ENCODE measurements around the gene SHISA9. TPM values are rescaled to one million over a fixed set of nuclear protein-coding genes. Genes with fewer than 3 reads are reported as not detected.
"Not testable (repeated sequence)": the region's sequence is repeated elsewhere in the genome, so short reads cannot be mapped to it uniquely, and the experiment has no call there.

Gene SHISA9
- not detected in 2 replicates for total RNA-seq (2014; rRNA removed; shearing (Covaris generic); ENCODE audit: low replicate concordance)

DNA sequence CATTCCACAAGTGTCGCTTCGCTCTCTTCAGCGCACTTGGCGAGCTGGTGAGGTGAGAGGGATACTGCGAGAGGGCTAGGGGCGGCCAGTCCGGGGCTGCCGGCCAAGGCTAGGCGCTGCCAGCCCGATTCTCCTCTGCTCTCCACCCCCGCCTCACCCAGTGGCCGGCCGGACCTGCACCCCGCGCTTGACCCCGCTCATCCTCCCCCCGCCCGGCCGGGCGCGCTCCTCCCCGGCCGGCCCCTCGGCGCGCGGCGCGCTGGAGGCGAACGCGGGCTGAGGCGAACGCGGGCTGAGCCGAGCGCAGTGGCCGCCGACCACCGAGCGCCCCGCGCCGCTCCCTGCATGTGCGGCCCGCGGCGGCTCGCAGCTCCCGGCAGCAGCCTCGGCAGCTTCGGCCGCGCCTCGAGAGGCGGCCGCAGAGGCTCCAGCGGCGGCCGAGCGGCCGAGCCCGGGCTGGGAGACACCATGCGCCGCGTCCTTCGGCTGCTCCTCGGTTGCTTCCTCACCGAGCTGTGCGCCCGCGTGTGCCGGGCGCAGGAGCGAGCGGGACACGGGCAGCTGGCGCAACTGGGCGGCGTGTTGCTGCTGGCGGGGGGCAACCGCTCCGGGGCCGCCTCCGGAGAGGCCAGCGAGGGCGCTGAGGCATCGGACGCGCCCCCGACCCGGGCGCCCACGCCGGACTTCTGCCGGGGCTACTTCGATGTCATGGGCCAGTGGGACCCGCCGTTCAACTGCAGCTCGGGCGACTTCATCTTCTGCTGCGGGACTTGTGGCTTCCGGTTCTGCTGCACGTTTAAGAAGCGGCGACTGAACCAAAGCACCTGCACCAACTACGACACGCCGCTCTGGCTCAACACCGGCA is at the start of gene SHISA9:
Gene SHISA9 (plus strand): TSS at position 2 of the 865 bp plus-strand sequence.
- H3K9ac ChIP-seq (ENCODE audit: low read length), result no peak within 1 kb of the TSS
- no peaks in the 10 kb centered on the region for H4K20me1 ChIP-seq (ENCODE audit: insufficient read depth, low read depth, low read length)
- no peaks in the 10 kb centered on the region for H3K4me1 ChIP-seq (ENCODE audit: low read length)
- no peaks in the 10 kb centered on the region for H3K9me2 ChIP-seq (replicated peaks; ENCODE audit: insufficient read depth, low read length)
- no peak within 1 kb of the TSS for H2AFZ ChIP-seq (ENCODE audit: low read length)
- no peaks in the 10 kb centered on the region for H3K9me3 ChIP-seq (ENCODE audit: low read length)
- no peak within 1 kb of the TSS for H3K27ac ChIP-seq (ENCODE audit: low read length)
- no peak for DNase-seq
- H3K4me3 ChIP-seq (ENCODE audit: low read length), result no peak within 1 kb of the TSS
- no peaks in the 10 kb centered on the region for H3K36me3 ChIP-seq (ENCODE audit: insufficient read depth, low read length)
- no peak within 1 kb of the TSS for H3K4me2 ChIP-seq (ENCODE audit: low read depth, low read length, poor library complexity, severe bottlenecking)
- no peaks in the 10 kb centered on the region for H3K79me2 ChIP-seq (ENCODE audit: low read length)
- H3K27me3 ChIP-seq (ENCODE audit: low read length), result no peaks in the 10 kb centered on the region

- Histone ChIP-seq H3K27ac (ENCODE audit: low read length) (no peak overlapping the region), H3K9me2 (replicated peaks; ENCODE audit: insufficient read depth, low read length) (no peaks in the 10 kb centered on the region), H3K9ac (ENCODE audit: low read length) (no peak overlapping the region), H3K4me3 (ENCODE audit: low read length) (no peak overlapping the region), H3K36me3 (ENCODE audit: insufficient read depth, low read length) (no peaks in the 10 kb centered on the region), H3K79me2 (ENCODE audit: low read length) (no peaks in the 10 kb centered on the region), H4K20me1 (ENCODE audit: insufficient read depth, low read depth, low read length) (no peaks in the 10 kb centered on the region), H3K4me2 (ENCODE audit: low read depth, low read length, poor library complexity, severe bottlenecking) (no peak overlapping the region), H2AFZ (ENCODE audit: low read length) (no peak overlapping the region), H3K9me3 (ENCODE audit: low read length) (no peaks in the 10 kb centered on the region), H3K4me1 (ENCODE audit: low read length) (no peaks in the 10 kb centered on the region), H3K27me3 (ENCODE audit: low read length) (no peaks in the 10 kb centered on the region)
- DNase-seq, result no peak
These were observed 47.4 kb upstream of the SHISA9 start for GRCh38 chr16:12853972-12854371.

GRCh38 chr16:12857435-12857834 is 44.0 kb upstream of the SHISA9 start:
- H3K79me2 ChIP-seq (ENCODE audit: low read length); H3K4me1 ChIP-seq (ENCODE audit: low read length); H3K27me3 ChIP-seq (ENCODE audit: low read length); H3K4me2 ChIP-seq (ENCODE audit: low read depth, low read length, poor library complexity, severe bottlenecking); H3K36me3 ChIP-seq (ENCODE audit: insufficient read depth, low read length); H3K27ac ChIP-seq (ENCODE audit: low read length); H2AFZ ChIP-seq (ENCODE audit: low read length); H3K9me2 ChIP-seq (replicated peaks; ENCODE audit: insufficient read depth, low read length); H3K9ac ChIP-seq (ENCODE audit: low read length); H3K9me3 ChIP-seq (ENCODE audit: low read length); H4K20me1 ChIP-seq (ENCODE audit: insufficient read depth, low read depth, low read length); DNase-seq; H3K4me3 ChIP-seq (ENCODE audit: low read length): not testable (repeated sequence)

GRCh38 chr16:12862327-12862726 is 39.1 kb upstream of the SHISA9 start:
- DNase-seq, result no peak

DNA sequence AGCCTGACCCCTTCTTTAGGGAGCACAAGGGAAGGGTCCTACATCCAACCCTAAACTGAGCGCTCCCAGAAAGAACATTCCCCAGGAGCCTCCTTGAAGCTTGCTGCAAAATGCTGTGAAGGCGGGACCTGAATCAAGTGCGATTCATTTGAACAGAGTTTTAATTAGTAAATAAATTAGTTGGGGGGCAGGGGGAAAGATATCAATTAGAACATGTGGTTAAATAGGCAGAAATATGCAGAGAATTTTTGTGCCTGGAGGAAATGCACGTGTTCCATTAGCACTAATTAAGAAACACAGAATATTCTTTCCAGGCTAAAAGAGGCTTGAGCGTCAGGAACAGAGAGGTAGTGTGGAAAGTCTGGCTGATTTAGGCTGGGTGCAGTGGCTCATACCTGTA is 38.5 kb upstream of the SHISA9 start:
- Histone ChIP-seq H3K36me3 (ENCODE audit: insufficient read depth, low read length) (no peaks in the 10 kb centered on the region), H3K9ac (ENCODE audit: low read length) (no peak overlapping the region), H3K4me2 (ENCODE audit: low read depth, low read length, poor library complexity, severe bottlenecking) (no peak overlapping the region), H3K9me2 (replicated peaks; ENCODE audit: insufficient read depth, low read length) (no peaks in the 10 kb centered on the region), H3K9me3 (ENCODE audit: low read length) (no peaks in the 10 kb centered on the region), H3K4me1 (ENCODE audit: low read length) (no peaks in the 10 kb centered on the region), H2AFZ (ENCODE audit: low read length) (no peak overlapping the region), H3K4me3 (ENCODE audit: low read length) (no peak overlapping the region), H3K79me2 (ENCODE audit: low read length) (no peaks in the 10 kb centered on the region), H4K20me1 (ENCODE audit: insufficient read depth, low read depth, low read length) (no peaks in the 10 kb centered on the region), H3K27ac (ENCODE audit: low read length) (no peak overlapping the region), H3K27me3 (ENCODE audit: low read length) (no peaks in the 10 kb centered on the region)
- no peak for DNase-seq

More at GRCh38 chr16:12862327-12862726, 39.1 kb upstream of the SHISA9 start:
- no peak overlapping the region for H3K9ac ChIP-seq (ENCODE audit: low read length)
- H2AFZ ChIP-seq (ENCODE audit: low read length), result no peak overlapping the region
- no peaks in the 10 kb centered on the region for H3K36me3 ChIP-seq (ENCODE audit: insufficient read depth, low read length)
- H4K20me1 ChIP-seq (ENCODE audit: insufficient read depth, low read depth, low read length), result no peaks in the 10 kb centered on the region
- H3K79me2 ChIP-seq (ENCODE audit: low read length), result no peaks in the 10 kb centered on the region
- no peaks in the 10 kb centered on the region for H3K4me1 ChIP-seq (ENCODE audit: low read length)
- no peaks in the 10 kb centered on the region for H3K27me3 ChIP-seq (ENCODE audit: low read length)
- H3K27ac ChIP-seq (ENCODE audit: low read length), result no peak overlapping the region
- H3K4me2 ChIP-seq (ENCODE audit: low read depth, low read length, poor library complexity, severe bottlenecking), result no peak overlapping the region
- H3K9me3 ChIP-seq (ENCODE audit: low read length), result no peaks in the 10 kb centered on the region
- H3K4me3 ChIP-seq (ENCODE audit: low read length), result no peak overlapping the region
- H3K9me2 ChIP-seq (replicated peaks; ENCODE audit: insufficient read depth, low read length), result no peaks in the 10 kb centered on the region

- Histone ChIP-seq H3K4me2 (ENCODE audit: low read depth, low read length, poor library complexity, severe bottlenecking) (no peak overlapping the region), H3K36me3 (ENCODE audit: insufficient read depth, low read length) (no peaks in the 10 kb centered on the region), H3K9me3 (ENCODE audit: low read length) (no peaks in the 10 kb centered on the region), H2AFZ (ENCODE audit: low read length) (no peak overlapping the region), H3K9ac (ENCODE audit: low read length) (no peak overlapping the region), H3K27me3 (ENCODE audit: low read length) (no peaks in the 10 kb centered on the region), H3K27ac (ENCODE audit: low read length) (no peak overlapping the region), H3K4me3 (ENCODE audit: low read length) (no peak overlapping the region), H4K20me1 (ENCODE audit: insufficient read depth, low read depth, low read length) (no peaks in the 10 kb centered on the region), H3K79me2 (ENCODE audit: low read length) (no peaks in the 10 kb centered on the region), H3K9me2 (replicated peaks; ENCODE audit: insufficient read depth, low read length) (no peaks in the 10 kb centered on the region), H3K4me1 (ENCODE audit: low read length) (no peaks in the 10 kb centered on the region)
- no peak for DNase-seq
These were observed 34.3 kb upstream of the SHISA9 start for GRCh38 chr16:12866981-12867551.

- no peaks in the 10 kb centered on the region for H3K9me2 ChIP-seq (replicated peaks; ENCODE audit: insufficient read depth, low read length)
- no peak overlapping the region for H3K27ac ChIP-seq (ENCODE audit: low read length)
- H4K20me1 ChIP-seq (ENCODE audit: insufficient read depth, low read depth, low read length), result no peaks in the 10 kb centered on the region
- no peak overlapping the region for H3K4me3 ChIP-seq (ENCODE audit: low read length)
- H3K4me1 ChIP-seq (ENCODE audit: low read length), result no peaks in the 10 kb centered on the region
- DNase-seq, result no peak
- no peaks in the 10 kb centered on the region for H3K36me3 ChIP-seq (ENCODE audit: insufficient read depth, low read length)
- no peaks in the 10 kb centered on the region for H3K27me3 ChIP-seq (ENCODE audit: low read length)
- H3K4me2 ChIP-seq (ENCODE audit: low read depth, low read length, poor library complexity, severe bottlenecking), result no peak overlapping the region
- no peaks in the 10 kb centered on the region for H3K9me3 ChIP-seq (ENCODE audit: low read length)
- no peak overlapping the region for H2AFZ ChIP-seq (ENCODE audit: low read length)
- H3K79me2 ChIP-seq (ENCODE audit: low read length), result no peaks in the 10 kb centered on the region
- H3K9ac ChIP-seq (ENCODE audit: low read length), result no peak overlapping the region
These were observed 33.2 kb upstream of the SHISA9 start for GRCh38 chr16:12868169-12868568.

DNA sequence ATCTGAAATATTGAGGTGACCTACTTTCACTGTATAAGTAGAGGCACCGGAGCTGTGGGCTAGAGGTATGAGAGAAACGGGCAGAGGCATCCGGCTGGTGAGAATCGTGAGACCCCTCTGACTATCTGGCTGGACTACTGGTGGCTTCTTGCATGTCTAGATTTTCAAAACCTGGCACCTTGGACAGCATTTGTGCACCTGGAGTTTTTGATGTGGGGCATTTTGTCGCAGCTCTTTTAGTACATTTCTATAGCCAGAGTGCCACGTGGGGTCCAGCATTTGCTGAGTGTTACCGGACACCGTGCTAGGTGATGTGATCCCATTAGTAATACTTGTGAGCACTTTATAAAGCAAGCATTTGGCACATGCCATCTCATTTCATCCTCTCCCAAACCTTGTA is 32.6 kb upstream of the SHISA9 start:
- H3K9me2 ChIP-seq (replicated peaks; ENCODE audit: insufficient read depth, low read length), result no peaks in the 10 kb centered on the region
- H3K36me3 ChIP-seq (ENCODE audit: insufficient read depth, low read length), result no peaks in the 10 kb centered on the region
- no peak for DNase-seq
- no peak overlapping the region for H3K9ac ChIP-seq (ENCODE audit: low read length)
- no peaks in the 10 kb centered on the region for H3K9me3 ChIP-seq (ENCODE audit: low read length)
- no peak overlapping the region for H3K27ac ChIP-seq (ENCODE audit: low read length)
- H3K4me2 ChIP-seq (ENCODE audit: low read depth, low read length, poor library complexity, severe bottlenecking), result no peak overlapping the region
- no peak overlapping the region for H2AFZ ChIP-seq (ENCODE audit: low read length)
- H3K4me3 ChIP-seq (ENCODE audit: low read length), result no peak overlapping the region
- H3K4me1 ChIP-seq (ENCODE audit: low read length), result no peaks in the 10 kb centered on the region
- no peaks in the 10 kb centered on the region for H3K79me2 ChIP-seq (ENCODE audit: low read length)
- H4K20me1 ChIP-seq (ENCODE audit: insufficient read depth, low read depth, low read length), result no peaks in the 10 kb centered on the region
- H3K27me3 ChIP-seq (ENCODE audit: low read length), result no peaks in the 10 kb centered on the region

Data from Karpas-422 (cell line).